BJ (cell line): ENCODE results near the gene POP4. TPM values are rescaled to one million over a fixed set of nuclear protein-coding genes. Genes with fewer than 3 reads are reported as not detected.

Source experiments
- CTCF ChIA-PET: fragments of 350-600 bp; formaldehyde crosslinking; extraction: SDS; loops from one replicate; lab custom pipeline; 2021; ENCODE audit warnings: antibody characterized with exemption, inconsistent platforms; lab: Yijun Ruan, JAX
- POLR2A ChIA-PET: fragments of 300-600 bp; sonication (Branson Sonifier 250); formaldehyde crosslinking; extraction: SDS; loops from one replicate; lab custom pipeline; 2021; ENCODE audit warnings: antibody characterized with exemption; lab: Charles Lee
- DNase-seq: peaks from one replicate; pipeline ENCODE4 v3.0.0-alpha.2; 2011; ENCODE audit warnings: low read depth
- H3K27me3 ChIP-seq: 2 replicates; pipeline ENCODE4 v1.6.0; 2011; ENCODE audit warnings: low read length; ENCODE audit not compliant: control insufficient read depth, insufficient read depth
- H3K36me3 ChIP-seq: 2 replicates; pipeline ENCODE4 v1.5.1; 2011; ENCODE audit warnings: low read length; ENCODE audit not compliant: control insufficient read depth, insufficient read depth
- H3K4me3 ChIP-seq: 2 replicates; pipeline ENCODE4 v1.5.1; 2011; ENCODE audit warnings: low read depth, mild to moderate bottlenecking, control low read depth, low read length
- polyA plus RNA-seq: library from polyadenylated mRNA; depleted of rRNA; stranded (reverse); fragments of >200 nt; gene quantifications from 2 replicates; pipeline ENCODE4 v1.2.3, GENCODE V29; 2011
- TF ChIP-seq, protein P1 (sequence below): IDR thresholded peaks from 2 replicates; pipeline ENCODE4 v1.5.1; 2011; ENCODE audit warnings: low read depth, mild to moderate bottlenecking, control low read depth, inconsistent platforms, low read length, moderate library complexity; ENCODE audit not compliant: insufficient read depth

Gene POP4
- polyA plus RNA-seq, 1 experiment: 55.3 TPM

DNA sequence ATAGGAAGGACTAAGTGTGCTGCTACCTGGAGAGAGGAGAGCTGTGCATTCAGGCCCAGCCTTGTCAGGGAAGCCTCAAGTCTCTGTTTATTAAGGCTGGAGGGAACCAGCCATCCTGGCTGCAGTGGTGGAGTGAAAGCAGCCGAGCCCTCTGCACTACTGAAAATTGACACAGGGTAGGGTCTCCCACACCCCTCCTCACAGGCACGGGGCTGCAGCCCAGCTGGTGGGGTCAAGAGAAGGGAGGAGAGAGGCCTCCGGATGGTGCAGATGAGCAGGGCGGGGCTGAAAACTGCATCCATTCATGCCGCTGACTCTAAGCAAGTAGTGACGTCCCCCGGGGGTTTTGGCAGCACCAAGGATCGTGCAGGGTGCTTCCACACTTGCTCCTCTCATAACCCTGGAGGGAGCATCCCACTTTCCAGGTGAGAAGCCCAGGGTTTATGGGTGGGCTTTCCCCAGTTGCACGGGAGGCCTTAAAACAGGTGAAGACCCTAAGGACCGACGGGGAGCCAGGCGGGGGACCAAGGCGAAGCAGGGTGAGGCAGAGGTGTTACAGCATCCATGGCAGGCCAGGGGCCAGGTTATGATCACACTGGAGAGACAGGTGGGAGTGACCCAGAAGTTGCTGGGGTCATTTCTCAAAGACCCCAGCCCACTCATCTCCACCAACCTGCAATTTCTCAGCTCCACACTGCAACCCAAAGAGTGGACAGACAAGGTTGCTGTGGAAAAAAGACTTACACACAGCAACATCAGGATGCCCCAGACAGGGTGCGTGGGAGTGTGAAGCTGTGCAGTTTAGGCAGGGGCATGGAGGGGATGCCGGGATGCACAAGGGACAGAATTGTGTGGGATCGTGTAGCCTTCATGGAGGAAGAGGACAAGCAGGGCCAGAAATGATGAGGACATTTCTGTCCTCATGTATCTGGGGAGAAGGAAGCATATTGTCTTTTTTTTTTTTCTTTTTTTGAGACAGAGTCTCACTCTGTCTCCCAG lies 43.5 kb upstream of the POP4 start:
- Histone ChIP-seq H3K27me3 (no peaks in the 10 kb centered on the region), H3K4me3 (no peak overlapping the region), H3K36me3 (no peaks in the 10 kb centered on the region)
- ChIA-PET POLR2A (no interaction called here), CTCF (no interaction called here)
- TF ChIP-seq, protein P1, sequence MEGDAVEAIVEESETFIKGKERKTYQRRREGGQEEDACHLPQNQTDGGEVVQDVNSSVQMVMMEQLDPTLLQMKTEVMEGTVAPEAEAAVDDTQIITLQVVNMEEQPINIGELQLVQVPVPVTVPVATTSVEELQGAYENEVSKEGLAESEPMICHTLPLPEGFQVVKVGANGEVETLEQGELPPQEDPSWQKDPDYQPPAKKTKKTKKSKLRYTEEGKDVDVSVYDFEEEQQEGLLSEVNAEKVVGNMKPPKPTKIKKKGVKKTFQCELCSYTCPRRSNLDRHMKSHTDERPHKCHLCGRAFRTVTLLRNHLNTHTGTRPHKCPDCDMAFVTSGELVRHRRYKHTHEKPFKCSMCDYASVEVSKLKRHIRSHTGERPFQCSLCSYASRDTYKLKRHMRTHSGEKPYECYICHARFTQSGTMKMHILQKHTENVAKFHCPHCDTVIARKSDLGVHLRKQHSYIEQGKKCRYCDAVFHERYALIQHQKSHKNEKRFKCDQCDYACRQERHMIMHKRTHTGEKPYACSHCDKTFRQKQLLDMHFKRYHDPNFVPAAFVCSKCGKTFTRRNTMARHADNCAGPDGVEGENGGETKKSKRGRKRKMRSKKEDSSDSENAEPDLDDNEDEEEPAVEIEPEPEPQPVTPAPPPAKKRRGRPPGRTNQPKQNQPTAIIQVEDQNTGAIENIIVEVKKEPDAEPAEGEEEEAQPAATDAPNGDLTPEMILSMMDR: no peak
- no peak for DNase-seq

DNA sequence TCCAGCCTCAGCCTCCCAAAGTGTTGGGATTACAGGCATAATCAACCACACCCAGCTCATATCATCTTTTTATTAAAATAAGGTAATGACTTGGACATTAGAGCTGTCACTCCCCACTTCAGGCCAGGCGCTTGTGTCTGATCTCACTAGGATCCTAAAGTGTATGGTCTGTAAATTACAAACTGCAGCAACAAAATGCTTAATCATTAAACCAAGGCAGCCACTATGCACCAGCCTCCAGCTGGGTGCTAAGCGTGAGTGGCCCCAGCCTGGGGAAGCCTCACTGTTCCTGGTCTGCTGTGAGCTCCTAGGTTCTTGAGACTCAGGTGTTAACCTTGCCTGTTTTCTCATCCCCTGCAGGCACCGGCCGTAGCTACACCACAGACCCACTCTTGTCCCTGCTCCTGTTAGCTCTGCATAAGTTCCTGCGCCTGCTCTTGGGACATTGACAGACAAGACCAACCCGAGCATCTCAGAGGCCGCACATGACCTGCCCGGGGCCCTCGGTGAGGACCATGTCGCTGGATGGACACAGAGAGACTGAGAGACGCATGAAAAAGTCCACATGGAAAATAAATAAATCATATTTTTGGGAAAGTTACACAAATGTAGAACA lies 42.5 kb upstream of the POP4 start:
- TF ChIP-seq, protein P1: no peak
- ChIA-PET CTCF (no interaction called here), POLR2A (no interaction called here)
- Histone ChIP-seq H3K4me3 (no peak overlapping the region), H3K36me3 (no peaks in the 10 kb centered on the region), H3K27me3 (no peaks in the 10 kb centered on the region)
- DNase-seq: no peak

DNA sequence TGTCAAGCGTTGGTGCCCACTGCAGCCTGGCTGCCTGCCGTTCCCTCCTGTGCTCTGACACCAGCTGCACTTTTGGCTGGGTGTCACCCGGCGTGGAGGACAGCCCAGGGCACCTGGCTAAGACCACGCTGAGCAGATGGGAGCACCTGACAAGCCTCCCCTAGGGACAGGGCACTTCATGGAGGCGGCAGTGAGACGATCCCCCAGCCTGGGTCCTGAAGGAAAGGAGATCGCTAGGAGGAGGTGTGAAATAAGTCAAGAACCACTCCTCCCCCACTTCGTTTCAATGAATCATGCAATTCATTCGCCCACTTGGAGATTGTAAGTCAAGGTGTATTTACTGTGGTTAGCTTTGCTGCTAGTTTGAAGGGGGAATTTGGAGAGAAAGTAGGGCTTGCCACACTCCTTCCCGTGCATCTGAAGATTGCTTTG lies 41.5 kb upstream of the POP4 start:
- no peak overlapping the region for H3K4me3 ChIP-seq
- POLR2A ChIA-PET: no interaction called here
- H3K27me3 ChIP-seq: 0 out of 2 replicates have a peak, but pooled peaks cover 2% of the 10 kb centered on the region
- TF ChIP-seq, protein P1: no peak
- CTCF ChIA-PET: no interaction called here
- H3K36me3 ChIP-seq: no peaks in the 10 kb centered on the region
- DNase-seq: no peak

DNA sequence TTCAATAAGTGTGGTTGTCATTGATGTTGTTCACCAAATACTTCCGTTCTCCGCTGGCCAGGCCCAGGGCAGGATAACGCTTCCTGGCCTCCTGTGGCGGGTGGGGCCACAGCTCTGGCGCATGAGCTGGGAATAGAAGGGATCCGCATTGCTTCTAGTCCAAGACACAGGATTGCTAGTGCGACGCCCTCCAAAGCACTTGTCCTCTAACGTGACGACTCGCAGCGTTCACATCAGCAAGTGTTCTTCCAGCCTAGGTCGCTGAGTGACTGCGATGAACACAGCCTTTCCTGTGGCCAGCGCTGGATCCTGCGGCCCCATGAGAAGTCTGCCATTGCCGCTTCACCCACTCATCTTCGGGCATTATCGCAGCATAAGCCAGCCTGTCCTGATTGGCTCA lies 40.9 kb upstream of the POP4 start:
- no peaks in the 10 kb centered on the region for H3K36me3 ChIP-seq
- TF ChIP-seq, protein P1: no peak
- ChIA-PET CTCF (no interaction called here), POLR2A (no interaction called here)
- H3K4me3 ChIP-seq: no peak overlapping the region
- no peak for DNase-seq
- 0 out of 2 replicates have a peak, but pooled peaks cover 2% of the 10 kb centered on the region for H3K27me3 ChIP-seq

DNA sequence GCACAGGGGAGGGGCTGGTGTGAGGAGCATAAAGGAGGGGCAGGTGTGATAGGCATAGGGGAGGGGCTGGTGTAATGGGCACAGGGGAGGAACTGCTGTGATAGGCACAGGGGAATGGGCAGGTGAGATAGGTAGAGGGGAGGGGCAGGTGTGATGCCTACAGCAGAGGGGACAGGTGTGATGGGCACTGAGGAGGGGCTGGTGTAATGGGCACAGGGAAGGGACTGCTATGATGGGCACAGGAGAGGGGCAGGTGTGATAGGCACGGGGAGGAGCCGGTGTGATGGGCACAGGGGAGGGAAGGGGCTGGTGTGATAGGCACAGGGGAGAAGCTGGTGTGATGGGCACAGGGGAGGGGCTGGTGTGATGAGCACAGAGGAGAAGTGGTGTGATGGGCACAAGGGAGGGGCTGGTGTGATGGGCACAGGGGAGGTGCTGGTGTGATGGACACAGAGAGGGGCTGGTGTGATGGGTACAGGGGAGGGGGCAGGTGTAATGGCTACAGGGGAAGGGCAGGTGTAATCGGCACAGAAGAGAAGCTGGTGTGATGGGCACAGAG lies 39.5 kb upstream of the POP4 start:
- ChIA-PET POLR2A (no interaction called here), CTCF (no interaction called here)
- Histone ChIP-seq H3K4me3 (no peak overlapping the region), H3K36me3 (no peaks in the 10 kb centered on the region), H3K27me3 (0 out of 2 replicates have a peak, but pooled peaks cover 2% of the 10 kb centered on the region)
- TF ChIP-seq, protein P1: no peak
- DNase-seq: no peak
